ENCODE measurements around the gene PROB1. TPM values are rescaled to one million over a fixed set of nuclear protein-coding genes. Genes with fewer than 3 reads are reported as not detected.

Gene PROB1
- total and polyA plus RNA-seq, 9 of the 15 experiments (the other 6 are each of a cell fraction or from before 2014, with no cell fraction given) = 0.01 to 1.8 (median 0.47) TPM

- TF ChIP-seq, protein P1, sequence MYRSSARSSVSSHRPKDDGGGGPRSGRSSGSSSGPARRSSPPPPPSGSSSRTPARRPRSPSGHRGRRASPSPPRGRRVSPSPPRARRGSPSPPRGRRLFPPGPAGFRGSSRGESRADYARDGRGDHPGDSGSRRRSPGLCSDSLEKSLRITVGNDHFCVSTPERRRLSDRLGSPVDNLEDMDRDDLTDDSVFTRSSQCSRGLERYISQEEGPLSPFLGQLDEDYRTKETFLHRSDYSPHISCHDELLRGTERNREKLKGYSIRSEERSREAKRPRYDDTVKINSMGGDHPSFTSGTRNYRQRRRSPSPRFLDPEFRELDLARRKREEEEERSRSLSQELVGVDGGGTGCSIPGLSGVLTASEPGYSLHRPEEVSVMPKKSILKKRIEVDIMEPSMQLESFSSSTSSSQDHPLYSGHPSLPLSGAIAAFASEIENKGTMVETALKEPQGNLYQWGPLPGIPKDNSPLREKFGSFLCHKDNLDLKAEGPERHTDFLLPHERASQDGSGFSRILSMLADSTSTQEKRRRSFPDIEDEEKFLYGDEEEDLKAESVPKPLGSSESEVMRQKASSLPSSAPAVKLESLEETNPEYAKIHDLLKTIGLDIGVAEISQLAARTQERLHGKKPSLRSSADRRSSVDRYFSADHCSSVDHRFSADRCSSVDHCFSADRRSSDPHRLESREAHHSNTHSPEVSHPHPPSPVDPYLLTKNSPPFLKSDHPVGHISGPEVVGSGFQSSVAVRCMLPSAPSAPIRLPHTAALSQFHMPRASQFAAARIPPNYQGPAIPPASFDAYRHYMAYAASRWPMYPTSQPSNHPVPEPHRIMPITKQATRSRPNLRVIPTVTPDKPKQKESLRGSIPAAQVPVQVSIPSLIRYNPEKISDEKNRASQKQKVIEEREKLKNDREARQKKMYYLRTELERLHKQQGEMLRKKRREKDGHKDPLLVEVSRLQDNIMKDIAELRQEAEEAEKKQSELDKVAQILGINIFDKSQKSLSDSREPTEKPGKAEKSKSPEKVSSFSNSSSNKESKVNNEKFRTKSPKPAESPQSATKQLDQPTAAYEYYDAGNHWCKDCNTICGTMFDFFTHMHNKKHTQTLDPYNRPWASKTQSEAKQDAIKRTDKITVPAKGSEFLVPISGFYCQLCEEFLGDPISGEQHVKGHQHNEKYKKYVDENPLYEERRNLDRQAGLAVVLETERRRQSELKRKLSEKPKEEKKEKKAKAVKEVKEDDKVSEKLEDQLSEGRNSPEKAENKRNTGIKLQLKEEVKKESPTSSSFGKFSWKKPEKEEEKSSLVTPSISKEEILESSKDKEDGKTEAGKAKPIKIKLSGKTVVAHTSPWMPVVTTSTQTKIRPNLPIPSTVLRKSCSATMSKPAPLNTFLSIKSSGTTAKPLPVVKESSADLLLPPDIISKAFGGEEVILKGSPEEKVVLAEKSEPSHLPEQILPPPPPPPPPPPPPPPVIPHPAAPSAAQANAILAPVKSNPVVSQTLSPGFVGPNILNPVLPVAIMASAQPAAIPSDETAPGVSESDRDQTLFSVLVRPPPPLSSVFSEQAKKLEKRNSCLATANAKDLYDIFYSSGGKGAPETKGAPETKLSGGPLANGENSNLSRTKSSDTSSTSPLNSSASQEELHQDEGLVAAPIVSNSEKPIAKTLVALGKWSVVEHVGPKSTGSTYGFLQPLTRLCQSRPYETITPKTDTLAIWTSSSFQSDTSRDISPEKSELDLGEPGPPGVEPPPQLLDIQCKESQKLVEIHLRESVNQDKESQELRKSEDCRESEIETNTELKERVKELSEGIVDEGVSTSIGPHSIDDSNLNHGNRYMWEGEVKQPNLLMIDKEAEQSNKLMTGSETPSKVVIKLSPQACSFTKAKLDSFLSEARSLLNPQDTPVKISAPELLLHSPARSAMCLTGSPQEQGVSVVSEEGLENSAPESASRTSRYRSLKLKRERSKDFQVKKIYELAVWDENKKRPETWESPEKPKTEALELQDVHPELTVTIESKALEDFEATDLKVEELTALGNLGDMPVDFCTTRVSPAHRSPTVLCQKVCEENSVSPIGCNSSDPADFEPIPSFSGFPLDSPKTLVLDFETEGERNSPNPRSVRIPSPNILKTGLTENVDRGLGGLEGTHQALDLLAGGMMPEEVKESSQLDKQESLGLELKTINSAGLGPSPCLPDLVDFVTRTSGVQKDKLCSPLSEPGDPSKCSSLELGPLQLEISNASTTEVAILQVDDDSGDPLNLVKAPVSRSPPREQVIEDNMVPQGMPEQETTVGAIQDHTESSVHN (IDR thresholded peaks at IDR 0.05; ENCODE audit: borderline replicate concordance in 1 of 2, low read depth in 1 of 2) = peak in 1 of 2 experiments; percentile 55; a peak in 1 of 4 replicates
- TF ChIP-seq SETDB1 (IDR thresholded peaks at IDR 0.05; ENCODE audit: low read length) (no peak), ZNF175 (CRISPR knock-in tag; IDR thresholded peaks at IDR 0.05; ENCODE audit: low read depth) (no peak), ZNF717 (CRISPR knock-in tag; IDR thresholded peaks at IDR 0.05) (no peak), ZSCAN32 (CRISPR knock-in tag; IDR thresholded peaks at IDR 0.05) (no peak), ZNF280A (IDR thresholded peaks at IDR 0.05; ENCODE audit: low read depth, partially characterized antibody) (no peak), CREB1 (IDR thresholded peaks at IDR 0.05) (no peak), CREB1 (CRISPR knock-in tag; IDR thresholded peaks at IDR 0.05) (0 out of 2 replicates have a peak, but pooled peaks have one; percentile 10), SRSF3 (IDR thresholded peaks at IDR 0.05; ENCODE audit: insufficient read depth, low read length) (no peak), SMC3 (conservative IDR thresholded peaks at IDR 0.05; ENCODE audit: insufficient read depth, low read depth, low read length) (peak; percentile 74)
- TF ChIP-seq, protein P2, sequence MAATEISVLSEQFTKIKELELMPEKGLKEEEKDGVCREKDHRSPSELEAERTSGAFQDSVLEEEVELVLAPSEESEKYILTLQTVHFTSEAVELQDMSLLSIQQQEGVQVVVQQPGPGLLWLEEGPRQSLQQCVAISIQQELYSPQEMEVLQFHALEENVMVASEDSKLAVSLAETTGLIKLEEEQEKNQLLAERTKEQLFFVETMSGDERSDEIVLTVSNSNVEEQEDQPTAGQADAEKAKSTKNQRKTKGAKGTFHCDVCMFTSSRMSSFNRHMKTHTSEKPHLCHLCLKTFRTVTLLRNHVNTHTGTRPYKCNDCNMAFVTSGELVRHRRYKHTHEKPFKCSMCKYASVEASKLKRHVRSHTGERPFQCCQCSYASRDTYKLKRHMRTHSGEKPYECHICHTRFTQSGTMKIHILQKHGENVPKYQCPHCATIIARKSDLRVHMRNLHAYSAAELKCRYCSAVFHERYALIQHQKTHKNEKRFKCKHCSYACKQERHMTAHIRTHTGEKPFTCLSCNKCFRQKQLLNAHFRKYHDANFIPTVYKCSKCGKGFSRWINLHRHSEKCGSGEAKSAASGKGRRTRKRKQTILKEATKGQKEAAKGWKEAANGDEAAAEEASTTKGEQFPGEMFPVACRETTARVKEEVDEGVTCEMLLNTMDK (IDR thresholded peaks at IDR 0.05; ENCODE audit: borderline replicate concordance, insufficient read depth, low read depth, low read length, poor library complexity, severe bottlenecking) = no peak
- TF ChIP-seq, protein P3, sequence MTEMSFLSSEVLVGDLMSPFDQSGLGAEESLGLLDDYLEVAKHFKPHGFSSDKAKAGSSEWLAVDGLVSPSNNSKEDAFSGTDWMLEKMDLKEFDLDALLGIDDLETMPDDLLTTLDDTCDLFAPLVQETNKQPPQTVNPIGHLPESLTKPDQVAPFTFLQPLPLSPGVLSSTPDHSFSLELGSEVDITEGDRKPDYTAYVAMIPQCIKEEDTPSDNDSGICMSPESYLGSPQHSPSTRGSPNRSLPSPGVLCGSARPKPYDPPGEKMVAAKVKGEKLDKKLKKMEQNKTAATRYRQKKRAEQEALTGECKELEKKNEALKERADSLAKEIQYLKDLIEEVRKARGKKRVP (CRISPR knock-in tag; IDR thresholded peaks at IDR 0.05) = no peak
These were observed 9.5 kb downstream of the PROB1 start (continued) for GRCh38 chr5:139385061-139386049.
